CD14-positive monocyte (primary cell): Measurements from ENCODE around the gene ASNSD1. TPM values are rescaled to one million over a fixed set of nuclear protein-coding genes. Genes with fewer than 3 reads are reported as not detected.

Experiments used
- DNase-seq, 3 donors: peaks; one replicate each; pipeline ENCODE4 v3.0.0-alpha.2; 2011 to 2022
- H2AFZ ChIP-seq: 2 replicates; pipeline ENCODE4 v1.6.0; 2012; ENCODE audit warnings: mild to moderate bottlenecking, low read depth, low read length, inconsistent platforms; ENCODE audit not compliant: insufficient read depth, poor library complexity, severe bottlenecking
- H3K27ac ChIP-seq, 2 donors: 1 replicate in 1 of 2; 2 replicates in 1 of 2; pipeline ENCODE4 v1.5.1; 2012 to 2013; ENCODE audit warnings: low read length in 2 of 2, control low read depth in 1 of 2, inconsistent platforms in 1 of 2, low read depth in 1 of 2, mild to moderate bottlenecking in 1 of 2
- H3K27me3 ChIP-seq, 2 donors: one replicate each; pipeline versions ENCODE4 v1.6.0 to v1.6.1; 2011 to 2013; ENCODE audit warnings: low read length in 2 of 2; ENCODE audit not compliant: control insufficient read depth in 2 of 2, insufficient read depth in 2 of 2
- H3K36me3 ChIP-seq, 2 donors: replicated peaks in 1 of 2; 1 replicate in 1 of 2; 2 replicates in 1 of 2; pipeline versions ENCODE4 v1.5.1 to v1.6.1; 2012 to 2013; ENCODE audit warnings: low read length in 2 of 2, control low read depth in 1 of 2, inconsistent platforms in 1 of 2, mild to moderate bottlenecking in 1 of 2; ENCODE audit not compliant: insufficient read depth in 2 of 2, control insufficient read depth in 1 of 2
- H3K4me1 ChIP-seq, 2 donors: 1 replicate in 1 of 2; 2 replicates in 1 of 2; pipeline versions ENCODE4 v1.5.1 to v1.6.1; 2012 to 2013; ENCODE audit warnings: low read length in 2 of 2, control low read depth in 1 of 2, inconsistent platforms in 1 of 2, mild to moderate bottlenecking in 1 of 2, moderate library complexity in 1 of 2; ENCODE audit not compliant: insufficient read depth in 2 of 2, control insufficient read depth in 1 of 2
- H3K4me2 ChIP-seq: replicated peaks from 2 replicates; pipeline ENCODE3; 2012; ENCODE audit warnings: low read length, moderate library complexity, mild to moderate bottlenecking; ENCODE audit not compliant: poor library complexity, severe bottlenecking; ENCODE audit errors: extremely low read depth
- H3K4me3 ChIP-seq, 3 experiments: fragments of 200-600 bp in 1 of 3; sonication (generic) in 1 of 3; replicated peaks in 1 of 3; 1 replicate in 2 of 3; 2 replicates in 1 of 3; pipeline ENCODE4 v1.5.1; 2011 to 2013; ENCODE audit warnings: low read length in 3 of 3, mild to moderate bottlenecking in 3 of 3, control low read depth in 2 of 3, low read depth in 2 of 3, inconsistent platforms in 1 of 3, moderate library complexity in 1 of 3
- H3K79me2 ChIP-seq: 2 replicates; pipeline ENCODE4 v1.6.0; 2012; ENCODE audit warnings: mild to moderate bottlenecking, control low read depth, inconsistent platforms, low read length, moderate library complexity; ENCODE audit not compliant: insufficient read depth
- H3K9ac ChIP-seq: 2 replicates; pipeline ENCODE4 v1.6.0; 2017; ENCODE audit warnings: low read length, mild to moderate bottlenecking; ENCODE audit not compliant: insufficient read depth, poor library complexity, severe bottlenecking
- H3K9me3 ChIP-seq, 2 donors: replicated peaks in 1 of 2; 1 replicate in 1 of 2; 2 replicates in 1 of 2; pipeline versions ENCODE4 v1.5.1 to v1.6.1; 2012 to 2013; ENCODE audit warnings: low read length in 2 of 2, control low read depth in 1 of 2; ENCODE audit not compliant: control insufficient read depth in 1 of 2, insufficient read depth in 1 of 2
- H4K20me1 ChIP-seq: 2 replicates; pipeline ENCODE4 v1.6.0; 2012; ENCODE audit warnings: mild to moderate bottlenecking, low read length, control low read depth, moderate library complexity; ENCODE audit not compliant: insufficient read depth
- H3K27ac Mint-ChIP-seq, 7 donors: one replicate each; pipeline ENCODE4 v1.8.0; 2020; ENCODE audit warnings: mild to moderate bottlenecking in 7 of 7, mixed read lengths in 7 of 7, moderate library complexity in 6 of 7, inconsistent platforms in 2 of 7
- H3K27me3 Mint-ChIP-seq, 3 donors: one replicate each; pipeline ENCODE4 v1.8.0; 2021 to 2022; ENCODE audit warnings: low read depth in 3 of 3, mild to moderate bottlenecking in 3 of 3, mixed read lengths in 3 of 3, moderate library complexity in 3 of 3, inconsistent platforms in 1 of 3
- H3K36me3 Mint-ChIP-seq, 2 donors: one replicate each; pipeline ENCODE4 v1.8.0; 2020; ENCODE audit warnings: mixed read lengths in 2 of 2, inconsistent platforms in 1 of 2, mild to moderate bottlenecking in 1 of 2
- H3K4me1 Mint-ChIP-seq: one replicate; pipeline ENCODE4 v1.8.0; 2020; ENCODE audit warnings: mild to moderate bottlenecking, mixed read lengths
- H3K4me3 Mint-ChIP-seq, 2 donors: one replicate each; pipeline ENCODE4 v1.8.0; 2020; ENCODE audit warnings: mild to moderate bottlenecking in 2 of 2, mixed read lengths in 2 of 2, moderate library complexity in 1 of 2
- H3K9me3 Mint-ChIP-seq, 7 donors: one replicate each; pipeline ENCODE4 v1.8.0; 2020 to 2022; ENCODE audit warnings: mixed read lengths in 7 of 7, mild to moderate bottlenecking in 6 of 7, moderate library complexity in 6 of 7, inconsistent platforms in 2 of 7
- CTCF ChIP-seq: fragments of 200-600 bp; IDR thresholded peaks from one replicate; pipeline ENCODE4 v1.8.0; 2022; ENCODE audit warnings: antibody characterized with exemption, mild to moderate bottlenecking
- WGBS: methylation state at CpG from one replicate; pipeline ENCODE4 v1.1.5; 2013; ENCODE audit warnings: missing lambda C conversion rate; ENCODE audit not compliant: insufficient coverage; 5-methylcytosine and 5-hydroxymethylcytosine counted together
- intact Hi-C, 2 donors: fragments of 100-400 bp; cut with micrococcal nuclease; formaldehyde crosslinking; loops; one replicate each; pipeline versions ENCODE4 v1.15.0 to v1.15.1; 2023
- polyA plus RNA-seq, 3 donors: library from polyadenylated mRNA; depleted of rRNA in 1 of 3; unstranded in 2 of 3; stranded (reverse) in 1 of 3; fragments of 300-500 nt in 2 of 3; fragments of >200 nt in 1 of 3; fragmentation: Illumina TruSeq in 2 of 3; gene quantifications; 1 replicate in 2 of 3; 2 replicates in 1 of 3; pipeline ENCODE4 v1.2.3, GENCODE V29; 2012 to 2021

ASNSD1 gene
- polyA plus RNA-seq, 3 donors: 8.6 to 27.1 (median 26.6) TPM

GRCh38 chr2:189681903-189682302 lies 20.6 kb downstream of the ASNSD1 start:
- H3K4me3 Mint-ChIP-seq: no peak overlapping the region
- Histone ChIP-seq H4K20me1 (no peaks in the 10 kb centered on the region), H3K4me1 (no peaks in the 10 kb centered on the region), H3K27ac (no peak overlapping the region), H3K4me3 (no peak overlapping the region), H3K27me3 (no peaks in the 10 kb centered on the region), H3K36me3 (no peaks in the 10 kb centered on the region), H3K4me2 (no peak overlapping the region), H3K9me3 (no peaks in the 10 kb centered on the region), H3K9ac (no peak overlapping the region), H3K79me2 (no peaks in the 10 kb centered on the region), H2AFZ (no peak overlapping the region)
- no peak for DNase-seq
- no peak for TF ChIP-seq CTCF
- peaks cover 16% of the 10 kb centered on the region for H3K4me1 Mint-ChIP-seq
- H3K9me3 Mint-ChIP-seq: peaks cover 0 to 9% (median 4%) of the 10 kb centered on the region in 7 donors
- H3K27me3 Mint-ChIP-seq: peaks cover 0 to 1% (median 0%) of the 10 kb centered on the region in 3 donors
- H3K36me3 Mint-ChIP-seq: peaks cover 6 to 10% of the 10 kb centered on the region in 2 donors
- intact Hi-C loops: no loop called here
- H3K27ac Mint-ChIP-seq: no peak overlapping the region

- Mint-ChIP-seq H3K4me3 (no peak overlapping the region), H3K9me3 (peaks cover 0 to 5% (median 3%) of the 10 kb centered on the region in 7 donors), H3K36me3 (peaks cover 0 to 8% of the 10 kb centered on the region in 2 donors), H3K27ac (no peak overlapping the region), H3K27me3 (peaks cover 0 to 1% (median 0%) of the 10 kb centered on the region in 3 donors), H3K4me1 (peaks cover 16% of the 10 kb centered on the region)
- H3K4me1 ChIP-seq: no peaks in the 10 kb centered on the region
- H2AFZ ChIP-seq: no peak overlapping the region
- H3K4me2 ChIP-seq: no peak overlapping the region
- H3K4me3 ChIP-seq: no peak overlapping the region
- intact Hi-C loops: no loop called here
- 67% methylated on average over 1 of the region's 1 CpG for WGBS
- no peak overlapping the region for H3K27ac ChIP-seq
- H3K79me2 ChIP-seq: no peaks in the 10 kb centered on the region
- H3K27me3 ChIP-seq: no peaks in the 10 kb centered on the region
- H3K36me3 ChIP-seq: no peaks in the 10 kb centered on the region
- no peak for TF ChIP-seq CTCF
- no peak for DNase-seq
- no peaks in the 10 kb centered on the region for H3K9me3 ChIP-seq
- H3K9ac ChIP-seq: no peak overlapping the region
- H4K20me1 ChIP-seq: no peaks in the 10 kb centered on the region
Observed at GRCh38 chr2:189683348-189683747, 22.1 kb downstream of the ASNSD1 start.
